ENCODE data around the gene VIT.

GRCh38 chr2:36748166-36748565 is 51.7 kb downstream of the VIT start:
- TF ChIP-seq, protein P1, sequence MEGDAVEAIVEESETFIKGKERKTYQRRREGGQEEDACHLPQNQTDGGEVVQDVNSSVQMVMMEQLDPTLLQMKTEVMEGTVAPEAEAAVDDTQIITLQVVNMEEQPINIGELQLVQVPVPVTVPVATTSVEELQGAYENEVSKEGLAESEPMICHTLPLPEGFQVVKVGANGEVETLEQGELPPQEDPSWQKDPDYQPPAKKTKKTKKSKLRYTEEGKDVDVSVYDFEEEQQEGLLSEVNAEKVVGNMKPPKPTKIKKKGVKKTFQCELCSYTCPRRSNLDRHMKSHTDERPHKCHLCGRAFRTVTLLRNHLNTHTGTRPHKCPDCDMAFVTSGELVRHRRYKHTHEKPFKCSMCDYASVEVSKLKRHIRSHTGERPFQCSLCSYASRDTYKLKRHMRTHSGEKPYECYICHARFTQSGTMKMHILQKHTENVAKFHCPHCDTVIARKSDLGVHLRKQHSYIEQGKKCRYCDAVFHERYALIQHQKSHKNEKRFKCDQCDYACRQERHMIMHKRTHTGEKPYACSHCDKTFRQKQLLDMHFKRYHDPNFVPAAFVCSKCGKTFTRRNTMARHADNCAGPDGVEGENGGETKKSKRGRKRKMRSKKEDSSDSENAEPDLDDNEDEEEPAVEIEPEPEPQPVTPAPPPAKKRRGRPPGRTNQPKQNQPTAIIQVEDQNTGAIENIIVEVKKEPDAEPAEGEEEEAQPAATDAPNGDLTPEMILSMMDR (IDR thresholded peaks at IDR 0.05), result no peak
- no peak for TF ChIP-seq ZFX (IDR thresholded peaks at IDR 0.05; ENCODE audit: borderline replicate concordance)
